Ovary (tissue), 9 donors: Measurements from ENCODE around the gene PHLDB2. TPM values are rescaled to one million over a fixed set of nuclear protein-coding genes. Genes with fewer than 3 reads are reported as not detected.
A peak's percentile ranks its signal among the peaks of the same experiment; 100 is the strongest.

Experiments used
- DNase-seq, 5 donors: peaks; one replicate each; pipeline ENCODE4 v3.0.0-alpha.2; 2019 to 2020
- H3K27ac ChIP-seq, 2 donors: fragments of 200-600 bp; one replicate each; pipeline versions ENCODE4 v1.5.1 to v1.8.0; 2019 to 2022
- H3K27me3 ChIP-seq: fragments of 200-600 bp; one replicate; pipeline ENCODE4 v1.8.0; 2022
- H3K36me3 ChIP-seq: fragments of 200-600 bp; sonication (generic); one replicate; pipeline ENCODE4 v1.5.1; 2019
- H3K4me1 ChIP-seq: one replicate; pipeline ENCODE4 v1.8.1; 2013; ENCODE audit warnings: mild to moderate bottlenecking, moderate library complexity; ENCODE audit not compliant: insufficient read depth
- H3K4me3 ChIP-seq: fragments of 200-600 bp; sonication (generic); one replicate; pipeline ENCODE4 v1.5.1; 2017
- H3K9me3 ChIP-seq, 2 donors: fragments of 200-600 bp in 1 of 2; sonication (generic) in 1 of 2; one replicate each; pipeline versions ENCODE4 v1.5.1 to v1.8.1; 2013 to 2019; ENCODE audit warnings: mild to moderate bottlenecking in 1 of 2, moderate library complexity in 1 of 2
- EP300 ChIP-seq: sonication (generic); formaldehyde crosslinking; IDR thresholded peaks from one replicate; pipeline ENCODE4 v1.6.1; 2017; ENCODE audit warnings: antibody characterized with exemption
- POLR2A ChIP-seq: fragments of 450-650 bp; IDR thresholded peaks from one replicate; pipeline ENCODE4 v1.6.1; 2017; ENCODE audit warnings: antibody characterized with exemption, mild to moderate bottlenecking, moderate library complexity
- WGBS, 3 donors: extraction: QIAGEN DNeasy Blood & Tissue Kit in 1 of 3; methylation state at CpG; one replicate each; pipeline versions ENCODE4 v1.1.5 to v1.1.7; 2013 to 2017; 5-methylcytosine and 5-hydroxymethylcytosine counted together
- intact Hi-C, 4 donors: fragments of 100-400 bp; cut with DNase I; formaldehyde crosslinking; loops; one replicate each; pipeline versions ENCODE4 v1.11.0 to v1.15.1; 2022 to 2023
- polyA plus RNA-seq, 2 donors: library from polyadenylated mRNA; stranded (reverse); fragments of 200-250 nt in 1 of 2; fragments of 350-450 nt in 1 of 2; fragmentation: Illumina TruSeq in 1 of 2; extraction: RNeasy Lipid Tissue Mini Kit (QIAGEN cat#74804) in 1 of 2; gene quantifications; one replicate each; pipeline ENCODE4 v1.2.3, GENCODE V29; 2013 to 2014
- total RNA-seq, 7 donors: library from RNA; depleted of rRNA in 2 of 7; stranded (reverse); fragments of >200 nt in 2 of 7; fragmentation: NEBNext Ultra II Directional in 3 of 7; extraction: Animal tissue kit (Norgen Biotek cat#: 25700) in 3 of 7; gene quantifications; one replicate each; pipeline versions ENCODE4 v1.1.0 to v1.2.4, GENCODE V29; 2016 to 2023
- TF ChIP-seq, protein P1 (sequence below), 3 donors: fragments of 450-650 bp in 2 of 3; fragments of 200-600 bp in 1 of 3; IDR thresholded peaks; one replicate each; pipeline versions ENCODE4 v1.5.1 to v1.8.0; 2016 to 2022; ENCODE audit warnings: antibody characterized with exemption in 3 of 3, mild to moderate bottlenecking in 1 of 3
- donor health status: DM: no; HTN: no; CAD: no; lungs with moderate emphysema.
- donor health status: DM: no; HTN: no; CAD: no.
- donor health status: Bipolar disorder and iron deficiency.
- donor health status: DM: yes; HTN: yes; CAD: no.
- donor health status: DM: no; HTN: no; CAD: no.
- donor health status: DM: yes; HTN: yes; CAD: no.

PHLDB2 gene
- total and polyA plus RNA-seq, 9 donors = 9.0 to 141 (median 19.3) TPM

DNA sequence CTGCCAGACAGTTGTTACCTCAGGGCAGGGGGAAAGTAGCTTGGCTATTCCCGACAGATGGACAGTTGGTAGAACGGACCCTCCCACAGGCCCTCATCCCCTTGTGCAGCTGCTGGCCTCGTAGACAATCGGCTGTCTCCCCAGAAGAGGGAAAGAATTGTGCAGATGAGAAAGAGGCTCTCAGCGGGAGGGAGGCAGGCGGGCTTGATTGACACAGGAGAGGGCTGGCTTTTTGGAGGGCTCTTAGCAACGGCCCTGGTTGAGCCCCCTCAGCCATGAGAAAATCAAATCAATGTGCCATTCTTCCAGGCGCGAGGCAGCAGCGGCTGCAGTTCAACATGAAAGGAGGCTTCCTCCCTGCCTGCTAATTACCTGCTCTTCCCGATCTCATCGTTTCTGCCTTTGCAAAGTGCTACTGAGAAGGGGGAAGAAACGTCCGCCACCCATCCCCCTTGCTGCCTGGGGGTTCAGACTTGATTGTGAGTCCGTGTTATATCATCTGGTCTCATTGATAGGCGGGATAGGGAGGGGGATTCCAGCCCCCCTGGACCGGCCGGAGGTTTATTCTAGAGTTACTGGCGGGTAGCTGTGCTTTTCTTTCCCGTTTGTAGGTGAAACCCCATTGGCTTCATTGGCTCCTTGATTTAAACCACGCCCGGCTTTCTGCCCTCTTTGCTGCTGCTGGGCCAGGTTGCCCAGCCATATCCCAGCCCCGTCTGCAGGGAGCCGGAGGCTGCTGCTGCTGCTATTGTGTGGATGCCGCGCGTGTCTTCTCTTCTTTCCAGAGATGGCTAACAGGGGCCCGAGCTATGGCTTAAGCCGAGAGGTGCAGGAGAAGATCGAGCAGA is 139.8 kb downstream of the PHLDB2 start, which contains the start of gene TAGLN3:
TSS of gene TAGLN3 (plus strand) at position 287 of the 848 bp plus-strand sequence. CDS start at position 788, 501 bp downstream.
- Histone ChIP-seq H3K27me3 (no peaks in the 10 kb centered on the region), H3K36me3 (no peaks in the 10 kb centered on the region), H3K27ac (no peak within 1 kb of the TSS), H3K4me3 (peak within 1 kb of the TSS; percentile 30), H3K4me1 (peaks cover 2% of the 10 kb centered on the region), H3K9me3 (no peaks in the 10 kb centered on the region)
- DNase-seq = peak in 3 of 5 donors; percentile 8 to 41 (median 27)
- WGBS, 3 donors = 1 to 5% (median 2%) methylated on average over 30 of the region's 30 CpGs
- no peak for TF ChIP-seq EP300
- no peak for TF ChIP-seq POLR2A
- TF ChIP-seq, protein P1, sequence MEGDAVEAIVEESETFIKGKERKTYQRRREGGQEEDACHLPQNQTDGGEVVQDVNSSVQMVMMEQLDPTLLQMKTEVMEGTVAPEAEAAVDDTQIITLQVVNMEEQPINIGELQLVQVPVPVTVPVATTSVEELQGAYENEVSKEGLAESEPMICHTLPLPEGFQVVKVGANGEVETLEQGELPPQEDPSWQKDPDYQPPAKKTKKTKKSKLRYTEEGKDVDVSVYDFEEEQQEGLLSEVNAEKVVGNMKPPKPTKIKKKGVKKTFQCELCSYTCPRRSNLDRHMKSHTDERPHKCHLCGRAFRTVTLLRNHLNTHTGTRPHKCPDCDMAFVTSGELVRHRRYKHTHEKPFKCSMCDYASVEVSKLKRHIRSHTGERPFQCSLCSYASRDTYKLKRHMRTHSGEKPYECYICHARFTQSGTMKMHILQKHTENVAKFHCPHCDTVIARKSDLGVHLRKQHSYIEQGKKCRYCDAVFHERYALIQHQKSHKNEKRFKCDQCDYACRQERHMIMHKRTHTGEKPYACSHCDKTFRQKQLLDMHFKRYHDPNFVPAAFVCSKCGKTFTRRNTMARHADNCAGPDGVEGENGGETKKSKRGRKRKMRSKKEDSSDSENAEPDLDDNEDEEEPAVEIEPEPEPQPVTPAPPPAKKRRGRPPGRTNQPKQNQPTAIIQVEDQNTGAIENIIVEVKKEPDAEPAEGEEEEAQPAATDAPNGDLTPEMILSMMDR (IDR thresholded peaks at IDR 0.05) = no peak
- intact Hi-C loops = no loop called here

DNA sequence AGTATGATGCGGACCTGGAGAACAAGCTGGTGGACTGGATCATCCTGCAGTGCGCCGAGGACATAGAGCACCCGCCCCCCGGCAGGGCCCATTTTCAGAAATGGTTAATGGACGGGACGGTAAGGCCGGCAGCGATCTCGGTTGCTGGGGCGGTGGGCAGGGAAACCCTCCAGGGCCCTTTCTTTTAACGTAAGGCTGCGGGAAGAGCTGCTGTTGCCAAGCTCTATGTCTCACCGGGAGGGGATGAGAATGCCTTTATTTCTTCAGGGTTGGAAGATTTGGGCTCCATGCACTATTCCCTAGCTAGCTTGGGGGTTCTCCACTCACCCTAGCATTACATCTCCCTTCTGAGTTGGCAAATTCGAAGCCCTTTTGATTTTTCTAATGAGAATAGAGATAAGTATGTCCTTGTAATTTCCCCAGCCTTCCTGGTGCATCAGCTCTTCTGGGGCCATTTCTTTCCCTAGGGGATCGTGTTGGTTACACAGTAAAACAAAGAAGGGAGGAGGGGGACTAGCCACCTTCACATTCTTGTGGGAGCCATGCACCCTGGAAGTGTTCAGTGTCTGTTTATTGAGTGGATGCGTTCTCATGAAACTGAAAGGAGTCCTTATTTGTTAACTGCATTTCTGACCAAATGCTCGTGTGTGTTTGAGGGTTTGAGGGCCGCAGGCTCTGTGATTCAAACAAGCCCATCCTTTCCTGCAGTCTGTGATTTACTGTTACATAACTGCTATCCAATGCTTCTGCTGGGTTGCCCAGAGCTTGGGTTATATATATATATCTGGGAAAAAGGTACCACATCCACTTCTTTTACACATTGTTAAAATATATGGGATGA is 140.6 kb downstream of the PHLDB2 start:
- Histone ChIP-seq H3K4me3 (peak overlapping the region; percentile 30), H3K27me3 (no peaks in the 10 kb centered on the region), H3K9me3 (no peaks in the 10 kb centered on the region), H3K4me1 (peaks cover 2% of the 10 kb centered on the region), H3K27ac (no peak overlapping the region), H3K36me3 (no peaks in the 10 kb centered on the region)
- intact Hi-C loops = no loop called here
- 29 to 37% (median 30%) methylated on average over 19 of the region's 19 CpGs for WGBS, 3 donors
- TF ChIP-seq EP300 (no peak), POLR2A (no peak)
- TF ChIP-seq, protein P1 (IDR thresholded peaks at IDR 0.05) = no peak
- no peak for DNase-seq

DNA sequence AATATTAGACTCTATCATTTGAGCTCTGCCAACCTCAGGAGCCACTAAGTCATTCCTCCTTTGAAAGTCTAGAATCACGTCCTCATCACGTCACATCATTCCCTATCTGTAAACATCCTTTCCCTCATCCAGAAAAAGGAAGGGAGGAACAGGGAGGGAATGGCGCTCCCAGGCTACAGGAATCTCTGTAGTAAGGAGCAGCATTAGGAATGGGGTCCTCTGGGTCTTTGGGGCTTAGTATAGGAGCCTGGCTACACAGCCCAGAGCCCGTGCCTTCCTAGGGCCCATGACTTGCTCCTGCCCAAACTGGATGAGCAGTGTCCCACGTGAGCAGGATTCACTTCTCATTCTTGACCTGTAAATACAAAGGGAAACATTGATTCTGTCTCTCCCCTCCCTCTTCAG is 141.3 kb downstream of the PHLDB2 start:
- Histone ChIP-seq H3K4me1 (peaks cover 2% of the 10 kb centered on the region), H3K27ac (no peak overlapping the region), H3K4me3 (no peak overlapping the region), H3K36me3 (no peaks in the 10 kb centered on the region), H3K9me3 (no peaks in the 10 kb centered on the region), H3K27me3 (no peaks in the 10 kb centered on the region)
- no peak for DNase-seq
- 91 to 96% (median 91%) methylated on average over 5 of the region's 5 CpGs for WGBS, 3 donors
- intact Hi-C loops = no loop called here
- TF ChIP-seq EP300 (no peak), POLR2A (no peak)
- TF ChIP-seq, protein P1 (IDR thresholded peaks at IDR 0.05) = no peak

DNA sequence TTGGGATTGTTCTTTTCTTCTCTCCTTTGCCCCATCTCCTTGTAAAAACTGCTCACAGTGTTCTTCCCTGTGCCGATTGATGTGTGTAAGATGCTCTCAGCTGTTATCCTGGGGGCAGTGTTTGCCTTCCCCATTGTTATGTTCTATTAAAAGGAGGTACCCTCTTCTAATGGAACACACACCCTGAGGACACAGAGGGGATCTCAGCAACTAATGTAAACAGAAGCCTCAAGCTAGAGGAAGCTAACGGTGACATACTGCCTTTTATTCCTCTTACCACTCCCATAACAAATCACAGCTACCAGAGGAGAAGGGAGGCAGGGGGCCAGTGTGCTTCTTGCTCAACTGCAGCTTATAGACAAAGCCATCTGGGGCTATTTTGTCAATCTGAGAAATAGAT is 141.9 kb downstream of the PHLDB2 start:
- intact Hi-C loops = no loop called here
- WGBS, 3 donors = 79 to 92% (median 79%) methylated on average over 2 of the region's 2 CpGs
- no peak for DNase-seq
- Histone ChIP-seq H3K27me3 (no peaks in the 10 kb centered on the region), H3K4me1 (peaks cover 2% of the 10 kb centered on the region), H3K9me3 (no peaks in the 10 kb centered on the region), H3K27ac (no peak overlapping the region), H3K36me3 (no peaks in the 10 kb centered on the region), H3K4me3 (no peak overlapping the region)
- TF ChIP-seq POLR2A (no peak), EP300 (no peak)
- TF ChIP-seq, protein P1 (IDR thresholded peaks at IDR 0.05) = no peak
